ENCODE data around the gene CCL22.
A peak's percentile ranks its signal among the peaks of the same experiment; 100 is the strongest.

CCL22 gene, protein sequence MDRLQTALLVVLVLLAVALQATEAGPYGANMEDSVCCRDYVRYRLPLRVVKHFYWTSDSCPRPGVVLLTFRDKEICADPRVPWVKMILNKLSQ

DNA sequence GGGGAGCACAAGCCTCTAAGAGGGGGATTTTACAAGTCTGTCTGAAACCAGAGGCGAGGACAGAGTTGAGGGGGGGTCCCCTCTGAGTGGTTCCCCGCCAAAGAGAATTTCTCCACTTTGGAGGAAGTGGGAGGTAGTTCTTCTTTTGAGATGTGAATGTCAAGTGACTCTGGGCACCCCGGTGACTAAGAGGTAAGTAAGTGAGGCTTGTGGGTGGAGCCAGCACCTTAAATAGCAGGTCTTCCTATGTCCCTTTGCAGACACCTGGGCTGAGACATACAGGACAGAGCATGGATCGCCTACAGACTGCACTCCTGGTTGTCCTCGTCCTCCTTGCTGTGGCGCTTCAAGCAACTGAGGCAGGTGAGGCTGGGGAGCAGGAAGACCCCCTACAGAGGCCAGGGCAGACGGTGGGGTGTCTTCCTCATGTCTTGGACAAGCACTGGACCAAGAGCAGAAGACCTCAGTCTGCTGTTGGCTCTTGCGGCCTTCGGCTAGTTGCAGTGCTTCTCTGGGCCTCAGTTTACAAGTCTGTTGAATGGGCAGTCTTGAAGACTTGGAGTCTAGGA is at the start of gene CCL22:
TSS of gene CCL22 (plus strand) at position 257 of the 569 bp plus-strand sequence. CDS start at position 291, 34 bp downstream.
- TF ChIP-seq CTCF (IDR thresholded peaks at IDR 0.05; ENCODE audit: low read depth, low read length): no peak
- DNase-seq (ENCODE audit: low read depth in 2 of 2): no peak
- no peak within 1 kb of the TSS for H3K4me3 ChIP-seq (replicated peaks in 1 of 2; ENCODE audit: low read depth in 2 of 2, low read length in 2 of 2)

- H3K4me3 ChIP-seq (replicated peaks in 1 of 2; ENCODE audit: low read depth in 2 of 2, low read length in 2 of 2): no peak overlapping the region
- TF ChIP-seq CTCF (IDR thresholded peaks at IDR 0.05; ENCODE audit: low read depth, low read length): no peak
- no peak for DNase-seq (ENCODE audit: low read depth in 2 of 2)
Measured at GRCh38 chr16:57310801-57311200, 47.8 kb upstream of the CCL22 start.

DNA sequence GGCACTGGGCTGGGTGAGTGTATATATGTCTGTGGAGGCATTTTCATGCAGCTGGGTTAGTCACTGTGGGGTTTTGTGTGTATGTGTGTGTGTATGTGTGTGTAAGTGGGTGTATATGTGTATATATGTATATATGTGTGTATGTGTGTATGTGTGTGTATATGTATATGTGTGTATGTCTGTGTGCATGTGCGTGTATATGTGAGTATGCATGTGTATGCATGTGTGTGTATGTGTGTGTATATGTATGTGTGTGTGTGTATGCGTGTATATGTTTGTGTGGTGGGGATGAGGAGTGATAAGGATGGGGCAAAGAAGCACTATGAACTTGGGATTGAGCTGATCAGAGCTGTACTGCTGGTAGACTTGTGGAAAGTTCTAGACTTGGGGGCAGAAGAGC is 45.1 kb upstream of the CCL22 start:
- no peak overlapping the region for H3K4me3 ChIP-seq (replicated peaks in 1 of 2; ENCODE audit: low read depth in 2 of 2, low read length in 2 of 2)
- no peak for TF ChIP-seq CTCF (IDR thresholded peaks at IDR 0.05; ENCODE audit: low read depth, low read length)
- DNase-seq (ENCODE audit: low read depth in 2 of 2): no peak

DNA sequence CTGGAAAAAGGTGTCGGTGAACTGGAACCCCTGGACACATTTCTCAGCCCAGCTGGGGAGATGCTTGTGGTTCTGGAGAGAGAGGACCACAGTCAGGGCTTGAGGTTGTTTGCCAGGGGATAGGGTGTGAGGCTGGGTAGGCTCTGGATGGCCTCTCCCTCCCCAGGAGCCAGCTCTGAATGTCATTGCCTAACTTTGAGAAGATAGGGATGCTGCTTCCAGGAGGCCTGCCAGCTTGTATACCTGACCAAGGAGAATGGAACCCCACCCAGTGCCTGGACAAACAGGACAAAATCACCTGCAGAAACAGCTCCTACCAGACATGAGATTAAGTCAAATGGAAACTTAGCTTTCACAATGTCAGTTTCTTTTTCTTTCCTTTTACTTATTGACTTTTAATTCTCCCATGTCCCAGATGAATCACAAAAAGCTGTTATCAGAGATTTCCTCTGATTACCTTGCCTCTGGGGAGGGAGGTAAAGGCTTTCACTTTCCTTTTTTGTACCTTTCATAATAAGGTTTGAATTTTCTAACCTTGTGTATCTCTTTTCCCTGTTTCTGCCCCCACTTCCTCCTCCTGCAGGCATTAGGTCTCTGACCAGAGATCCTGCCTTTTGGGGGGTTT is 44.3 kb upstream of the CCL22 start:
- TF ChIP-seq CTCF (IDR thresholded peaks at IDR 0.05; ENCODE audit: low read depth, low read length): no peak

GRCh38 chr16:57315416-57315815 is 43.2 kb upstream of the CCL22 start:
- DNase-seq (ENCODE audit: low read depth in 2 of 2): no peak
- TF ChIP-seq CTCF (IDR thresholded peaks at IDR 0.05; ENCODE audit: low read depth, low read length): no peak
- no peak overlapping the region for H3K4me3 ChIP-seq (replicated peaks in 1 of 2; ENCODE audit: low read depth in 2 of 2, low read length in 2 of 2)

More for the DNA sequence above, 44.3 kb upstream of the CCL22 start:
- DNase-seq (ENCODE audit: low read depth in 2 of 2): no peak
- no peak overlapping the region for H3K4me3 ChIP-seq (replicated peaks in 1 of 2; ENCODE audit: low read depth in 2 of 2, low read length in 2 of 2)

DNA sequence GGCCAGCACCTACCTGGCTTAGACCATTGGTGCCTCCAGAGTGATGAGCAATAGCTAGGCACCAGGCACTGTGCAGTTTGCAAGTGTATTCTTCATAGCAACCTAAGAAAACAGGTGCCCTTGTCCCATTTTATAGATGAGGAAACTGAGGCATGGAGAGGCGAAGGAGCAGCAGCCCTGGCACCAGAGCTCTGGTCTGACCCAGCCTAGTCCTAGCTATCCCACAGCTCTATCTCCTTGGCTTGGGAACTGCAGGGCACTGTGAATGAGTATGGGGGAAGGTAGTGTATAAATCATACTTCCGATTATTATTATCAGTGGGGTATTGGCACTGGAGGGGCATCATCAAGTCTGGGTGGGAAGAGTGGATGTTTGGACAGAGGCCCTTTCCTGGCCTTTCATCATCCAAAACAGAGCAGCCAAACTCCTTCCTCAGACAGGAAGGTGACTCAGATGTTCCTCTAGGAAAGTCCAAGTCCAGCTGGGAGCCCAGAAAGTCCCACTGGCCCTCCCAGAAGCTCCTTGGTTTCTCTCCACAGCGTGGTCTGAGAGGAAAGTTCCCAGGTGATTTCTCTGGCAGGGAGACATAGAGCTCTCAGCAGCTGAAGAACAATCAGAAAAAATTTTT is 42.1 kb upstream of the CCL22 start:
- H3K4me3 ChIP-seq (replicated peaks in 1 of 2; ENCODE audit: low read depth in 2 of 2, low read length in 2 of 2): no peak overlapping the region
- peak; percentile 89 to 93 for DNase-seq (ENCODE audit: low read depth in 2 of 2)
- no peak for TF ChIP-seq CTCF (IDR thresholded peaks at IDR 0.05; ENCODE audit: low read depth, low read length)
